Measurements from ENCODE around the gene PPP1R14B. TPM values are rescaled to one million over a fixed set of nuclear protein-coding genes. Genes with fewer than 3 reads are reported as not detected.

Gene PPP1R14B
- total and polyA plus RNA-seq, 2 of the 13 experiments (the other 11 are each of a cell fraction or from before 2014, with no cell fraction given): 110 to 148 TPM

DNA sequence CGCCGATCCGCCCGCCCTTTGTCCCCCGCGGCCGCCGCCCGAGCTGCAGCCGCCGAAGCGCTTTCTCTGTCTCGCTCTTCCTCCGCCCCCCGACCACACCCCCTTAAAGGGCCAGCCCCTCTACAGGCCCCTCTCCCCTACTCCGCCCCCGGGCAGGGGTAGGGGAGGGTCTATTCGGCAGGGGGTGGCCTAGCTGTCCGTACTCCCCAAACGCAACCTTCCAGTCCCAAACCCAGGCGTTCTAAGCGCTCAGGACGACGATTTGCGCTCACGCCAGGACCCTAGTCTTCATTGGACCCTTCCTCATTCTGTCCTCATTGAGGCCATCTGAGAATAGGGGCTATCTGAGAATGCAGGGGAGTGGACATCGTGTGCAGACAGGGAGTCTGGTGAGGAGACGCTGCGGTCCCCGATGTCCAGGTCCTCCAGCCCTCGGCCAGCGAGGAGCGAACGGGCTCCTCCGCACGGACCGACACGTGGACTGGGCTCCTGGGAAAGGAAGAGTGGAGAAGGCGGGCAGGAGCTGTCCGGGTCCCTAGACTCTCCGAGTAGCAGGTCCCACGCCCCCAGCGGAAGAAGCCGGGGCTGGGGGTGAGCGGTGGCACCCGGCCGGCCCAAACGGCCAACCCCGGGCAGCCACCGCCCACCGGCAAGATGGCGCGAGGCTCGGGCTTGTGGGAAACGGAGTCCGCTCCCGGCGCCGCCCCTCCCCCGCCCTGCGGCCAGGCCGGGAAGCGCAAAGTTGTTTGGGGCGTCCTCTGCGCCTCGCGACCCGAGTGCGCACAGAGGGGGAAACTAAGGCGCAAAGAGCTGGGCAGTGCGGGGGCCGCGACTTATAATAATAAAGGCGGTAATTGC lies at the start of gene PPP1R14B (continued):
- TF ChIP-seq, protein P1, sequence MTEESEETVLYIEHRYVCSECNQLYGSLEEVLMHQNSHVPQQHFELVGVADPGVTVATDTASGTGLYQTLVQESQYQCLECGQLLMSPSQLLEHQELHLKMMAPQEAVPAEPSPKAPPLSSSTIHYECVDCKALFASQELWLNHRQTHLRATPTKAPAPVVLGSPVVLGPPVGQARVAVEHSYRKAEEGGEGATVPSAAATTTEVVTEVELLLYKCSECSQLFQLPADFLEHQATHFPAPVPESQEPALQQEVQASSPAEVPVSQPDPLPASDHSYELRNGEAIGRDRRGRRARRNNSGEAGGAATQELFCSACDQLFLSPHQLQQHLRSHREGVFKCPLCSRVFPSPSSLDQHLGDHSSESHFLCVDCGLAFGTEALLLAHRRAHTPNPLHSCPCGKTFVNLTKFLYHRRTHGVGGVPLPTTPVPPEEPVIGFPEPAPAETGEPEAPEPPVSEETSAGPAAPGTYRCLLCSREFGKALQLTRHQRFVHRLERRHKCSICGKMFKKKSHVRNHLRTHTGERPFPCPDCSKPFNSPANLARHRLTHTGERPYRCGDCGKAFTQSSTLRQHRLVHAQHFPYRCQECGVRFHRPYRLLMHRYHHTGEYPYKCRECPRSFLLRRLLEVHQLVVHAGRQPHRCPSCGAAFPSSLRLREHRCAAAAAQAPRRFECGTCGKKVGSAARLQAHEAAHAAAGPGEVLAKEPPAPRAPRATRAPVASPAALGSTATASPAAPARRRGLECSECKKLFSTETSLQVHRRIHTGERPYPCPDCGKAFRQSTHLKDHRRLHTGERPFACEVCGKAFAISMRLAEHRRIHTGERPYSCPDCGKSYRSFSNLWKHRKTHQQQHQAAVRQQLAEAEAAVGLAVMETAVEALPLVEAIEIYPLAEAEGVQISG (CRISPR knock-in tag; IDR thresholded peaks at IDR 0.05): peak; percentile 92
- TF ChIP-seq ZNF589 (CRISPR knock-in tag; conservative IDR thresholded peaks at IDR 0.05) (peak; percentile 62; the same call in 1 of the 2 replicates), SP4 (CRISPR knock-in tag; IDR thresholded peaks at IDR 0.05) (peak; percentile 70), TBX2 (CRISPR knock-in tag; IDR thresholded peaks at IDR 0.05; ENCODE audit: borderline replicate concordance) (peak; percentile 80), ARNT2 (CRISPR knock-in tag; IDR thresholded peaks at IDR 0.05; ENCODE audit: low read depth) (peak; percentile 89), IRX3 (CRISPR knock-in tag; IDR thresholded peaks at IDR 0.05; ENCODE audit: borderline replicate concordance, low read depth) (no peak), MXD4 (CRISPR knock-in tag; IDR thresholded peaks at IDR 0.05) (peak; percentile 77; the same call in 1 of the 2 replicates), ZNF703 (CRISPR knock-in tag; IDR thresholded peaks at IDR 0.05; ENCODE audit: borderline replicate concordance) (no peak), GABPA (IDR thresholded peaks at IDR 0.05; ENCODE audit: low read depth, low read length) (no peak), GABPA (CRISPR knock-in tag; IDR thresholded peaks at IDR 0.05; ENCODE audit: low read depth) (peak; percentile 57; the same call in 1 of the 2 replicates), ZNF501 (CRISPR knock-in tag; IDR thresholded peaks at IDR 0.05) (peak; percentile 76), ZNF280D (CRISPR knock-in tag; IDR thresholded peaks at IDR 0.05) (peak; percentile 43), KLF15 (CRISPR knock-in tag; IDR thresholded peaks at IDR 0.05; ENCODE audit: borderline replicate concordance) (0 out of 2 replicates have a peak, but pooled peaks have one; percentile 66), RBFOX2 (IDR thresholded peaks at IDR 0.05; ENCODE audit: low read depth, low read length) (peak; percentile 88), ZNF143 (CRISPR knock-in tag; IDR thresholded peaks at IDR 0.05) (peak; percentile 93)
- TF ChIP-seq, protein P2, sequence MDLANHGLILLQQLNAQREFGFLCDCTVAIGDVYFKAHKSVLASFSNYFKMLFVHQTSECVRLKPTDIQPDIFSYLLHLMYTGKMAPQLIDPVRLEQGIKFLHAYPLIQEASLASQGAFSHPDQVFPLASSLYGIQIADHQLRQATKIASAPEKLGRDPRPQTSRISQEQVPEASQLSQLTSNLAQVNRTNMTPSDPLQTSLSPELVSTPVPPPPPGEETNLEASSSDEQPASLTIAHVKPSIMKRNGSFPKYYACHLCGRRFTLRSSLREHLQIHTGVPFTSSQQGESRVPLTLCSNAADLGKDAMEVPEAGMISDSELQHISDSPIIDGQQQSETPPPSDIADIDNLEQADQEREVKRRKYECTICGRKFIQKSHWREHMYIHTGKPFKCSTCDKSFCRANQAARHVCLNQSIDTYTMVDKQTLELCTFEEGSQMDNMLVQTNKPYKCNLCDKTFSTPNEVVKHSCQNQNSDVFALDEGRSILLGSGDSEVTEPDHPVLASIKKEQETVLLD (CRISPR knock-in tag; IDR thresholded peaks at IDR 0.05; ENCODE audit: low read depth): peak; percentile 33; the same call in 1 of the 2 replicates
- TF ChIP-seq, protein P3, sequence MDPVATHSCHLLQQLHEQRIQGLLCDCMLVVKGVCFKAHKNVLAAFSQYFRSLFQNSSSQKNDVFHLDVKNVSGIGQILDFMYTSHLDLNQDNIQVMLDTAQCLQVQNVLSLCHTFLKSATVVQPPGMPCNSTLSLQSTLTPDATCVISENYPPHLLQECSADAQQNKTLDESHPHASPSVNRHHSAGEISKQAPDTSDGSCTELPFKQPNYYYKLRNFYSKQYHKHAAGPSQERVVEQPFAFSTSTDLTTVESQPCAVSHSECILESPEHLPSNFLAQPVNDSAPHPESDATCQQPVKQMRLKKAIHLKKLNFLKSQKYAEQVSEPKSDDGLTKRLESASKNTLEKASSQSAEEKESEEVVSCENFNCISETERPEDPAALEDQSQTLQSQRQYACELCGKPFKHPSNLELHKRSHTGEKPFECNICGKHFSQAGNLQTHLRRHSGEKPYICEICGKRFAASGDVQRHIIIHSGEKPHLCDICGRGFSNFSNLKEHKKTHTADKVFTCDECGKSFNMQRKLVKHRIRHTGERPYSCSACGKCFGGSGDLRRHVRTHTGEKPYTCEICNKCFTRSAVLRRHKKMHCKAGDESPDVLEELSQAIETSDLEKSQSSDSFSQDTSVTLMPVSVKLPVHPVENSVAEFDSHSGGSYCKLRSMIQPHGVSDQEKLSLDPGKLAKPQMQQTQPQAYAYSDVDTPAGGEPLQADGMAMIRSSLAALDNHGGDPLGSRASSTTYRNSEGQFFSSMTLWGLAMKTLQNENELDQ (CRISPR knock-in tag; IDR thresholded peaks at IDR 0.05; ENCODE audit: borderline replicate concordance): no peak

All from HepG2 (cell line).